DOHH2 (cell line): ENCODE data around the gene SETD3.

ENCODE experiments used
- H3F3A ChIP-seq: fragments of 200-600 bp; sonication (generic), shearing (Covaris generic); 2 replicates; pipeline ENCODE4 v1.6.0; 2016; ENCODE audit warnings: antibody characterized with exemption, mild to moderate bottlenecking; ENCODE audit not compliant: control insufficient read depth, insufficient read depth
- H3K27ac ChIP-seq: fragments of 200-600 bp; sonication (generic); 2 replicates; pipeline ENCODE4 v1.5.1; 2014; ENCODE audit warnings: low read depth, mild to moderate bottlenecking, low read length, moderate library complexity
- H3K27me3 ChIP-seq: fragments of 200-600 bp; sonication (generic); 2 replicates; pipeline ENCODE4 v1.6.1; 2014; ENCODE audit warnings: mild to moderate bottlenecking, low read length, mixed read lengths; ENCODE audit not compliant: control insufficient read depth
- H3K36me3 ChIP-seq: fragments of 200-600 bp; sonication (generic); 2 replicates; pipeline ENCODE4 v1.6.1; 2014; ENCODE audit warnings: mild to moderate bottlenecking, low read length, moderate library complexity, mixed read lengths; ENCODE audit not compliant: control insufficient read depth
- H3K4me1 ChIP-seq: fragments of 200-600 bp; sonication (generic); 2 replicates; pipeline ENCODE4 v1.6.1; 2014; ENCODE audit warnings: mild to moderate bottlenecking, low read length, mixed read lengths; ENCODE audit not compliant: control insufficient read depth
- H3K4me2 ChIP-seq: fragments of 200-600 bp; sonication (generic); 2 replicates; pipeline ENCODE4 v1.6.0; 2014; ENCODE audit warnings: mild to moderate bottlenecking, low read length, moderate library complexity
- H3K4me3 ChIP-seq: fragments of 200-600 bp; sonication (generic); 2 replicates; pipeline ENCODE4 v1.5.1; 2014; ENCODE audit warnings: mild to moderate bottlenecking, low read length, mixed read lengths
- H3K79me2 ChIP-seq: fragments of 200-600 bp; sonication (generic); 2 replicates; pipeline ENCODE4 v1.6.1; 2014; ENCODE audit warnings: mild to moderate bottlenecking, low read length, mixed read lengths; ENCODE audit not compliant: control insufficient read depth
- H3K9me2 ChIP-seq: fragments of 200-600 bp; sonication (generic); replicated peaks from 2 replicates; pipeline ENCODE4 v1.6.1; 2014; ENCODE audit warnings: mild to moderate bottlenecking, low read length, mixed read lengths; ENCODE audit not compliant: control insufficient read depth
- H3K9me3 ChIP-seq: fragments of 200-600 bp; sonication (generic); 2 replicates; pipeline ENCODE4 v1.6.1; 2014; ENCODE audit warnings: antibody characterized with exemption, low read length, mixed read lengths; ENCODE audit not compliant: control insufficient read depth, insufficient read depth
- H4K20me1 ChIP-seq: fragments of 200-600 bp; sonication (generic); 2 replicates; pipeline ENCODE4 v1.6.0; 2014; ENCODE audit warnings: low read depth, mild to moderate bottlenecking, antibody characterized with exemption, low read length, moderate library complexity; ENCODE audit not compliant: control insufficient read depth, insufficient read depth
- CTCF ChIP-seq: fragments of 200-600 bp; sonication (generic); IDR thresholded peaks from one replicate; pipeline ENCODE4 v1.5.1; 2014; ENCODE audit warnings: antibody characterized with exemption, mild to moderate bottlenecking, low read depth, low read length; ENCODE audit not compliant: poor library complexity, severe bottlenecking
- EZH2phosphoT487 ChIP-seq: fragments of 200-600 bp; sonication (generic); IDR thresholded peaks from 2 replicates; pipeline ENCODE4 v1.6.1; 2017; ENCODE audit warnings: borderline replicate concordance, mild to moderate bottlenecking, antibody characterized with exemption, low read length, moderate library complexity, mixed read lengths

Gene SETD3

GRCh38 chr14:99432485-99432884 lies 48.2 kb downstream of the SETD3 start:
- H3K79me2 ChIP-seq = peaks cover 14% of the 10 kb centered on the region
- H3K4me3 ChIP-seq = no peak overlapping the region
- peaks cover 38% of the 10 kb centered on the region for H3K4me1 ChIP-seq
- H3K27me3 ChIP-seq = no peaks in the 10 kb centered on the region
- H3K9me3 ChIP-seq = no peaks in the 10 kb centered on the region
- no peaks in the 10 kb centered on the region for H3K9me2 ChIP-seq
- TF ChIP-seq EZH2phosphoT487 = no peak
- no peak for TF ChIP-seq CTCF
- H3K4me2 ChIP-seq = no peak overlapping the region
- H3K27ac ChIP-seq = no peak overlapping the region
- H3F3A ChIP-seq = no peaks in the 10 kb centered on the region
- H4K20me1 ChIP-seq = peaks cover 3% of the 10 kb centered on the region; the same call in 1 of the 2 replicates
- H3K36me3 ChIP-seq = peaks cover 33% of the 10 kb centered on the region

GRCh38 chr14:99431986-99432385 lies 48.7 kb downstream of the SETD3 start:
- Histone ChIP-seq H3F3A (peaks cover 3% of the 10 kb centered on the region; the same call in 1 of the 2 replicates), H3K9me2 (no peaks in the 10 kb centered on the region), H3K27ac (no peak overlapping the region), H3K9me3 (no peaks in the 10 kb centered on the region), H4K20me1 (peaks cover 3% of the 10 kb centered on the region; the same call in 1 of the 2 replicates), H3K27me3 (no peaks in the 10 kb centered on the region), H3K36me3 (peaks cover 30% of the 10 kb centered on the region), H3K79me2 (peaks cover 14% of the 10 kb centered on the region), H3K4me1 (peaks cover 42% of the 10 kb centered on the region), H3K4me2 (no peak overlapping the region), H3K4me3 (no peak overlapping the region)
- TF ChIP-seq CTCF (no peak), EZH2phosphoT487 (no peak)

GRCh38 chr14:99430491-99430890 lies 50.2 kb downstream of the SETD3 start:
- H3K27ac ChIP-seq = no peak overlapping the region
- peaks cover 3% of the 10 kb centered on the region; the same call in 1 of the 2 replicates for H3F3A ChIP-seq
- H3K4me1 ChIP-seq = peaks cover 53% of the 10 kb centered on the region
- peaks cover 6% of the 10 kb centered on the region; the same call in 1 of the 2 replicates for H4K20me1 ChIP-seq
- peaks cover 27% of the 10 kb centered on the region for H3K36me3 ChIP-seq
- TF ChIP-seq EZH2phosphoT487 (no peak), CTCF (peak; percentile 76)
- no peaks in the 10 kb centered on the region for H3K9me2 ChIP-seq
- no peak overlapping the region for H3K4me3 ChIP-seq
- H3K9me3 ChIP-seq = no peaks in the 10 kb centered on the region
- no peaks in the 10 kb centered on the region for H3K27me3 ChIP-seq
- peak overlapping the region; percentile 49; the same call in 1 of the 2 replicates for H3K4me2 ChIP-seq
- peaks cover 17% of the 10 kb centered on the region for H3K79me2 ChIP-seq
